HCT116 (cell line): ENCODE results near the gene INPP1.

ENCODE experiments used
- ATF3 ChIP-seq: IDR thresholded peaks from 2 replicates; pipeline ENCODE4 v1.6.1; 2012
- CTCF ChIP-seq, 3 experiments: fragments of 200-600 bp in 1 of 3; sonication (generic) in 1 of 3; IDR thresholded peaks in 2 of 3; conservative IDR thresholded peaks in 1 of 3; 2 replicates each; pipeline ENCODE4 v1.5.1; 2012 to 2017; ENCODE audit warnings: low read depth in 2 of 3, low read length in 2 of 3, antibody characterized with exemption in 1 of 3, borderline replicate concordance in 1 of 3, control low read depth in 1 of 3, mild to moderate bottlenecking in 1 of 3, mixed read lengths in 1 of 3, mixed run types in 1 of 3, moderate library complexity in 1 of 3; ENCODE audit not compliant: insufficient read depth in 1 of 3
- ELF1 ChIP-seq: IDR thresholded peaks from 2 replicates; pipeline ENCODE4 v1.6.1; 2012; ENCODE audit warnings: low read depth, borderline replicate concordance
- EZH2 ChIP-seq: fragments of 200-600 bp; sonication (generic); IDR thresholded peaks from 2 replicates; pipeline ENCODE4 v1.6.1; 2017; ENCODE audit warnings: antibody characterized with exemption, mixed run types
- EZH2phosphoT487 ChIP-seq: fragments of 200-600 bp; IDR thresholded peaks from 2 replicates; pipeline ENCODE4 v1.6.1; 2018; ENCODE audit warnings: antibody characterized with exemption, borderline replicate concordance
- FOSL1 ChIP-seq: IDR thresholded peaks from 2 replicates; pipeline ENCODE4 v1.6.1; 2012; ENCODE audit warnings: low read depth
- JUND ChIP-seq: IDR thresholded peaks from 2 replicates; pipeline ENCODE4 v1.6.1; 2012
- MAX ChIP-seq: IDR thresholded peaks from 2 replicates; pipeline ENCODE4 v1.6.1; 2012
- POLR2A ChIP-seq: IDR thresholded peaks from 2 replicates; pipeline ENCODE4 v1.7.0; 2011; ENCODE audit warnings: borderline replicate concordance; ENCODE audit not compliant: insufficient read depth, insufficient read length; ENCODE audit errors: extremely low read depth
- POLR2AphosphoS5 ChIP-seq: IDR thresholded peaks from 2 replicates; pipeline ENCODE4 v1.6.1; 2011; ENCODE audit warnings: mild to moderate bottlenecking, low read depth, low read length, moderate library complexity
- RAD21 ChIP-seq: IDR thresholded peaks from 2 replicates; pipeline ENCODE4 v1.6.1; 2012; ENCODE audit warnings: low read depth, mild to moderate bottlenecking
- REST ChIP-seq: IDR thresholded peaks from 2 replicates; pipeline ENCODE4 v1.6.1; 2012; ENCODE audit warnings: low read depth
- SRF ChIP-seq: IDR thresholded peaks from 2 replicates; pipeline ENCODE4 v1.6.1; 2012; ENCODE audit warnings: low read depth
- ZNF274 ChIP-seq: fragments of 200-500 bp; sonication (Bioruptor generic); IDR thresholded peaks from 2 replicates; pipeline ENCODE4 v1.6.1; 2014; ENCODE audit warnings: mild to moderate bottlenecking, low read depth, low read length, inconsistent platforms

- TF ChIP-seq CTCF (IDR thresholded peaks at IDR 0.05 in 2 of 3, conservative IDR thresholded peaks at IDR 0.05 in 1 of 3; ENCODE audit: borderline replicate concordance in 1 of 3, insufficient read depth in 1 of 3, low read depth in 2 of 3, low read length in 2 of 3) (no peak), POLR2A (no peak), ATF3 (no peak), JUND (no peak), RAD21 (no peak), FOSL1 (no peak), MAX (no peak), SRF (no peak), ELF1 (no peak), EZH2 (no peak), EZH2phosphoT487 (no peak), REST (no peak), ZNF274 (no peak), POLR2AphosphoS5 (no peak)
Measured at GRCh38 chr2:190352668-190353536, 9.5 kb downstream of the INPP1 start.
